Raji (cell line): ENCODE results near the gene NAA11.

Experiments
- POLR2A ChIP-seq: IDR thresholded peaks from 2 replicates; pipeline ENCODE4 v1.6.1; 2011; ENCODE audit warnings: low read depth, low read length, control low read depth; ENCODE audit not compliant: insufficient read depth

The NAA11 gene

GRCh38 chr4:79325864-79326328, at the start of gene NAA11:
NAA11 (minus strand) TSS chr4:79326061; CDS start chr4:79325877, 184 bp downstream.
- no peak for TF ChIP-seq POLR2A

- no peak for TF ChIP-seq POLR2A
Measured at GRCh38 chr4:79370026-79370425, 44.2 kb upstream of the NAA11 start.

GRCh38 chr4:79367096-79367495, 41.2 kb upstream of the NAA11 start:
- no peak for TF ChIP-seq POLR2A

- TF ChIP-seq POLR2A = no peak
Measured at GRCh38 chr4:79366422-79366821, 40.6 kb upstream of the NAA11 start.

GRCh38 chr4:79364061-79364460, 38.2 kb upstream of the NAA11 start:
- TF ChIP-seq POLR2A = no peak

- TF ChIP-seq POLR2A = no peak
Measured at GRCh38 chr4:79362626-79363025, 36.8 kb upstream of the NAA11 start.

GRCh38 chr4:79360006-79360405, 34.1 kb upstream of the NAA11 start:
- no peak for TF ChIP-seq POLR2A

GRCh38 chr4:79358438-79358837, 32.6 kb upstream of the NAA11 start:
- no peak for TF ChIP-seq POLR2A

GRCh38 chr4:79357365-79357764, 31.5 kb upstream of the NAA11 start:
- no peak for TF ChIP-seq POLR2A

- no peak for TF ChIP-seq POLR2A
Measured at GRCh38 chr4:79353075-79353474, 27.2 kb upstream of the NAA11 start.

GRCh38 chr4:79348405-79348804, 22.5 kb upstream of the NAA11 start:
- TF ChIP-seq POLR2A = no peak

- no peak for TF ChIP-seq POLR2A
Measured at GRCh38 chr4:79341893-79342653, 16.2 kb upstream of the NAA11 start.

- no peak for TF ChIP-seq POLR2A
Measured at GRCh38 chr4:79340568-79340967, 14.7 kb upstream of the NAA11 start.

GRCh38 chr4:79338148-79338547, 12.3 kb upstream of the NAA11 start:
- TF ChIP-seq POLR2A = no peak

- TF ChIP-seq POLR2A = no peak
Measured at GRCh38 chr4:79334783-79335182, 8.9 kb upstream of the NAA11 start.

GRCh38 chr4:79334341-79334740, 8.5 kb upstream of the NAA11 start:
- TF ChIP-seq POLR2A = no peak
